HEK293 (cell line): ENCODE data around the gene WDFY2.

ENCODE experiments used
- GLI2 ChIP-seq: fragments of 450-650 bp; formaldehyde crosslinking; IDR thresholded peaks from 2 replicates; pipeline ENCODE4; 2017; ENCODE audit warnings: missing biosample characterization, missing genetic modification characterization, low read depth, borderline replicate concordance
- KLF17 ChIP-seq: fragments of 450-650 bp; formaldehyde crosslinking; IDR thresholded peaks from 2 replicates; pipeline ENCODE4 v1.5.1; 2016; ENCODE audit warnings: missing biosample characterization, missing genetic modification characterization
- KLF8 ChIP-seq: fragments of 450-650 bp; formaldehyde crosslinking; IDR thresholded peaks from 2 replicates; pipeline ENCODE4 v1.5.1; 2016; ENCODE audit warnings: missing biosample characterization, missing genetic modification characterization
- OVOL3 ChIP-seq: fragments of 450-650 bp; formaldehyde crosslinking; IDR thresholded peaks from 2 replicates; pipeline ENCODE4 v1.5.1; 2016; ENCODE audit warnings: missing biosample characterization, missing genetic modification characterization
- PRDM1 ChIP-seq: fragments of 450-650 bp; formaldehyde crosslinking; IDR thresholded peaks from 2 replicates; pipeline ENCODE4; 2016; ENCODE audit warnings: missing biosample characterization, missing genetic modification characterization
- REPIN1 ChIP-seq: fragments of 450-650 bp; formaldehyde crosslinking; IDR thresholded peaks from 2 replicates; pipeline ENCODE4 v1.5.1; 2017; ENCODE audit warnings: missing biosample characterization, missing genetic modification characterization, low read depth
- SCRT2 ChIP-seq: fragments of 450-650 bp; formaldehyde crosslinking; IDR thresholded peaks from 2 replicates; pipeline ENCODE4 v1.5.1; 2016; ENCODE audit warnings: missing biosample characterization, missing genetic modification characterization
- ZBTB49 ChIP-seq: fragments of 450-650 bp; formaldehyde crosslinking; IDR thresholded peaks from 2 replicates; pipeline ENCODE4 v1.5.1; 2016; ENCODE audit warnings: missing biosample characterization, missing genetic modification characterization, low read depth
- ZNF10 ChIP-seq: fragments of 450-650 bp; formaldehyde crosslinking; IDR thresholded peaks from 2 replicates; pipeline ENCODE4 v1.5.1; 2017; ENCODE audit warnings: missing biosample characterization, missing genetic modification characterization
- ZNF133 ChIP-seq: fragments of 450-650 bp; formaldehyde crosslinking; IDR thresholded peaks from 2 replicates; pipeline ENCODE4 v1.5.1; 2016; ENCODE audit warnings: missing biosample characterization, missing genetic modification characterization
- ZNF16 ChIP-seq: fragments of 450-650 bp; formaldehyde crosslinking; IDR thresholded peaks from 2 replicates; pipeline ENCODE4 v1.5.1; 2016; ENCODE audit warnings: low read depth, missing biosample characterization, missing genetic modification characterization
- ZNF174 ChIP-seq: fragments of 450-650 bp; formaldehyde crosslinking; IDR thresholded peaks from 2 replicates; pipeline ENCODE4 v1.5.0; 2017; ENCODE audit warnings: missing biosample characterization, mild to moderate bottlenecking, missing genetic modification characterization
- ZNF18 ChIP-seq: fragments of 450-650 bp; formaldehyde crosslinking; IDR thresholded peaks from 2 replicates; pipeline ENCODE4 v1.5.1; 2016; ENCODE audit warnings: missing biosample characterization, missing genetic modification characterization
- ZNF2 ChIP-seq: fragments of 450-650 bp; formaldehyde crosslinking; IDR thresholded peaks from 2 replicates; pipeline ENCODE4 v1.5.1; 2016; ENCODE audit warnings: missing biosample characterization, missing genetic modification characterization
- ZNF23 ChIP-seq: fragments of 450-650 bp; formaldehyde crosslinking; IDR thresholded peaks from 2 replicates; pipeline ENCODE4 v1.5.1; 2016; ENCODE audit warnings: missing biosample characterization, missing genetic modification characterization, borderline replicate concordance
- ZNF292 ChIP-seq: fragments of 450-650 bp; formaldehyde crosslinking; IDR thresholded peaks from 2 replicates; pipeline ENCODE4 v1.5.1; 2016; ENCODE audit warnings: low read depth, missing biosample characterization, missing genetic modification characterization, borderline replicate concordance
- ZNF311 ChIP-seq: fragments of 450-650 bp; formaldehyde crosslinking; IDR thresholded peaks from 2 replicates; pipeline ENCODE4 v1.5.1; 2017; ENCODE audit warnings: missing biosample characterization, missing genetic modification characterization, borderline replicate concordance
- ZNF350 ChIP-seq: fragments of 450-650 bp; formaldehyde crosslinking; IDR thresholded peaks from 2 replicates; pipeline ENCODE4 v1.5.0; 2017; ENCODE audit warnings: missing biosample characterization, mild to moderate bottlenecking, missing genetic modification characterization
- ZNF37A ChIP-seq: fragments of 450-650 bp; IDR thresholded peaks from 2 replicates; pipeline ENCODE4 v1.5.1; 2018; ENCODE audit warnings: missing biosample characterization, missing genetic modification characterization
- ZNF544 ChIP-seq: fragments of 450-650 bp; formaldehyde crosslinking; IDR thresholded peaks from 2 replicates; pipeline ENCODE4 v1.5.0; 2017; ENCODE audit warnings: missing biosample characterization, missing genetic modification characterization
- ZNF621 ChIP-seq: fragments of 450-650 bp; formaldehyde crosslinking; IDR thresholded peaks from 2 replicates; pipeline ENCODE4 v1.5.1; 2017; ENCODE audit warnings: missing biosample characterization, missing genetic modification characterization
- ZNF664 ChIP-seq: fragments of 450-650 bp; formaldehyde crosslinking; IDR thresholded peaks from 2 replicates; pipeline ENCODE4 v1.5.1; 2016; ENCODE audit warnings: missing biosample characterization, missing genetic modification characterization
- ZNF792 ChIP-seq: fragments of 450-650 bp; formaldehyde crosslinking; IDR thresholded peaks from 2 replicates; pipeline ENCODE4 v1.5.1; 2016; ENCODE audit warnings: missing biosample characterization, missing genetic modification characterization
- ZNF837 ChIP-seq: fragments of 450-650 bp; formaldehyde crosslinking; IDR thresholded peaks from 2 replicates; pipeline ENCODE4 v1.5.1; 2016; ENCODE audit warnings: missing biosample characterization, missing genetic modification characterization
- ZNF843 ChIP-seq: fragments of 450-650 bp; formaldehyde crosslinking; IDR thresholded peaks from 2 replicates; pipeline ENCODE4 v1.5.1; 2016; ENCODE audit warnings: missing biosample characterization, missing genetic modification characterization
- ZSCAN16 ChIP-seq: fragments of 450-650 bp; formaldehyde crosslinking; IDR thresholded peaks from 2 replicates; pipeline ENCODE4 v1.5.1; 2016; ENCODE audit warnings: missing biosample characterization, missing genetic modification characterization
- ZSCAN23 ChIP-seq: fragments of 450-650 bp; formaldehyde crosslinking; IDR thresholded peaks from 2 replicates; pipeline ENCODE4 v1.5.1; 2016; ENCODE audit warnings: missing biosample characterization, missing genetic modification characterization
- ZSCAN30 ChIP-seq: fragments of 450-650 bp; IDR thresholded peaks from 2 replicates; pipeline ENCODE4 v1.5.1; 2018; ENCODE audit warnings: missing biosample characterization, mild to moderate bottlenecking, missing genetic modification characterization, moderate library complexity
- ZXDB ChIP-seq: fragments of 450-650 bp; formaldehyde crosslinking; IDR thresholded peaks from 2 replicates; pipeline ENCODE4 v1.5.1; 2016; ENCODE audit warnings: missing biosample characterization, missing genetic modification characterization
- TF ChIP-seq, protein P1 (sequence below): fragments of 450-650 bp; formaldehyde crosslinking; IDR thresholded peaks from 2 replicates; pipeline ENCODE4 v1.5.1; 2016; ENCODE audit warnings: missing biosample characterization, missing genetic modification characterization

Gene WDFY2

GRCh38 chr13:51785712-51786424 lies 201.6 kb downstream of the WDFY2 start (continued):
- TF ChIP-seq ZNF621 (tag by site-specific recombination) (no peak), ZNF843 (tag by site-specific recombination) (peak; percentile 75), ZNF544 (no peak), PRDM1 (tag by site-specific recombination) (peak; percentile 80), ZNF18 (tag by site-specific recombination) (peak; percentile 89), ZNF23 (tag by site-specific recombination) (no peak), ZNF16 (no peak), ZXDB (tag by site-specific recombination) (no peak; the same call in 1 of the 2 replicates), ZNF664 (tag by site-specific recombination) (no peak), REPIN1 (no peak), ZSCAN16 (no peak), SCRT2 (tag by site-specific recombination) (no peak), GLI2 (tag by site-specific recombination) (no peak; the same call in 1 of the 2 replicates), ZNF292 (tag by site-specific recombination) (no peak), ZNF837 (tag by site-specific recombination) (no peak), KLF17 (0 out of 2 replicates have a peak, but pooled peaks have one; percentile 45), ZNF350 (tag by site-specific recombination) (no peak), ZSCAN30 (peak; percentile 67), ZNF792 (no peak), ZBTB49 (tag by site-specific recombination) (no peak), ZNF174 (no peak), KLF8 (tag by site-specific recombination) (no peak), ZNF311 (tag by site-specific recombination) (no peak), ZNF133 (tag by site-specific recombination) (no peak), ZSCAN23 (peak; percentile 57; the same call in 1 of the 2 replicates), ZNF37A (tag by site-specific recombination) (no peak), ZNF10 (tag by site-specific recombination) (no peak), ZNF2 (tag by site-specific recombination) (no peak), OVOL3 (no peak)
- TF ChIP-seq, protein P1, sequence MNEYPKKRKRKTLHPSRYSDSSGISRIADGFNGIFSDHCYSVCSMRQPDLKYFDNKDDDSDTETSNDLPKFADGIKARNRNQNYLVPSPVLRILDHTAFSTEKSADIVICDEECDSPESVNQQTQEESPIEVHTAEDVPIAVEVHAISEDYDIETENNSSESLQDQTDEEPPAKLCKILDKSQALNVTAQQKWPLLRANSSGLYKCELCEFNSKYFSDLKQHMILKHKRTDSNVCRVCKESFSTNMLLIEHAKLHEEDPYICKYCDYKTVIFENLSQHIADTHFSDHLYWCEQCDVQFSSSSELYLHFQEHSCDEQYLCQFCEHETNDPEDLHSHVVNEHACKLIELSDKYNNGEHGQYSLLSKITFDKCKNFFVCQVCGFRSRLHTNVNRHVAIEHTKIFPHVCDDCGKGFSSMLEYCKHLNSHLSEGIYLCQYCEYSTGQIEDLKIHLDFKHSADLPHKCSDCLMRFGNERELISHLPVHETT: peak; percentile 46; the same call in 1 of the 2 replicates
